Dermis microvascular lymphatic vessel endothelial cell (primary cell): ENCODE data around the gene RAB28. TPM values are rescaled to one million over a fixed set of nuclear protein-coding genes. Genes with fewer than 3 reads are reported as not detected.

ENCODE experiments used
- DNase-seq, 2 donors: peaks; one replicate each; pipeline versions ENCODE4 v3.0.0 to v3.0.0-alpha.2; 2010; ENCODE audit warnings: low read depth in 2 of 2
- total RNA-seq: library from RNA; depleted of rRNA; stranded (reverse); fragments of >200 nt; gene quantifications from 2 replicates; pipeline ENCODE4 v1.2.1, GENCODE V29; 2014

The RAB28 gene
- total RNA-seq, 1 donor from 2014 or later: 8.9 TPM

DNA sequence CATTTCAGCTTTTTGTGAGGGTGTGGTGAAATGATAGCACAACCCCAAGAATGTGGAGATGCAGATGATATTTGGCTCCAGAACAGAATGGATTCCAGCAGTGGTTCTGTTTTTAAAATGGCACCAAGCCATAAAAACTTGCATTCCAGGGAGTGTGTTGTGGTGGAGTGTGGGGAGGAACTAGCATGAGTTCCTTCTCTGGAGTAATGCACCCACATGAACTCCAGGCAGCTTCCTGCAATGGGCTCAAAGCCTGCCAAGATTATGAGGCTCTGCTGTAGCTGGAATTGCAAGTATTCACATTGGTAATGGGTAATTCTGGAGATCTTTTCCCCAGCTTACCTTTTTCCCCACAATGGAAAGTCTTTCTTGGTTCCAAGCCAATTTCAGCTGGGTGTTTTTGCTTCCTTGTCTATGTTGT, 161.4 kb downstream of the RAB28 start:
- DNase-seq: no peak

Other genes with a start within 250 kb of the RAB28 start
- under 0.01 TPM in 2 replicates for gene NKX3-2, start 60.2 kb upstream of the RAB28 start, total RNA-seq
- 17.8 and 21.5 TPM in 2 replicates for gene BOD1L1, start 143.4 kb upstream of the RAB28 start, total RNA-seq